Measurements from ENCODE around the gene ADCY9.

The ADCY9 gene

DNA sequence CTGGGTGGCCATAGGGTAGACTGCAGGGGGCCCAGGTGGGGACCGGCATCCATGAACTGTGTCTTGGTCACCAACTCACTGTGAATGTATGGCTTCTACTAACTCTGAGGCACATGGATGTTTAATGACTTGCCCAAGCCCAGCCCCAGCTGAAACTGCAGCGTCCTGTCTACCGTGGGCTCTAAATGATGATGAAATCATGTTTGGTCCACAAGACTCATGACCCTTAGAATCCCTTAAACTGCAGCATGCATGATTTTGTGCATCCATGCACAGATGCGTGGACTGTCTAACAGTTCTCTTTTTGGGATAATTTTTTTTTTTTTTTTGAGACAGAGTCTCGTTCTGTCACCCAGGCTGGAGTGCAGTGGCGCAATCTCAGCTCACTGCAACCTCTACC lies 203.3 kb downstream of the ADCY9 start:
- DNase-seq (ENCODE audit: low read depth in 2 of 2), result no peak

All from stimulated activated CD4-positive, alpha-beta T cell treated with anti-CD3 and anti-CD28 coated beads, Interleukin-12 subunit alpha, Interleukin-12 subunit beta, amount 100 ng/mL, for 24 hours (primary cell).